NCI-H146 treated with DMSO at 0.1 percent for 48 hours (cell line): ENCODE measurements around the gene USP54.
"Not testable (repeated sequence)": the region's sequence is repeated elsewhere in the genome, so short reads cannot be mapped to it uniquely, and the experiment has no call there.

Experiments
- DNase-seq: peaks from one replicate; lab custom pipeline; 2025; ENCODE audit not compliant: unreplicated experiment; lab: John Stamatoyannopoulos, UW

USP54 gene

GRCh38 chr10:73590881-73591799 is at the start of gene USP54:
Gene USP54 (minus strand): TSS chr10:73591342. CDS start chr10:73575658, 15,684 bp downstream.
- DNase-seq: no peak

GRCh38 chr10:73639286-73639685 is 48.1 kb upstream of the USP54 start:
- no peak for DNase-seq

GRCh38 chr10:73635781-73636180 is 44.6 kb upstream of the USP54 start:
- no peak for DNase-seq

GRCh38 chr10:73634421-73634820 is 43.3 kb upstream of the USP54 start:
- DNase-seq: no peak

- no peak for DNase-seq
Measured at GRCh38 chr10:73629165-73629564, 38.0 kb upstream of the USP54 start.

GRCh38 chr10:73628405-73628804 is 37.3 kb upstream of the USP54 start:
- no peak for DNase-seq

GRCh38 chr10:73627300-73627699 is 36.2 kb upstream of the USP54 start:
- DNase-seq: no peak

- peak; percentile 91 for DNase-seq
Measured at GRCh38 chr10:73625884-73626752, 35.0 kb upstream of the USP54 start.

GRCh38 chr10:73625004-73625883 is 34.1 kb upstream of the USP54 start:
- peak; percentile 47 for DNase-seq

GRCh38 chr10:73623056-73623455 is 31.9 kb upstream of the USP54 start:
- DNase-seq: no peak

- DNase-seq: not testable (repeated sequence)
Measured at GRCh38 chr10:73620974-73621373, 29.8 kb upstream of the USP54 start.

- DNase-seq: not testable (repeated sequence)
Measured at GRCh38 chr10:73617143-73617542, 26.0 kb upstream of the USP54 start.

GRCh38 chr10:73614720-73615119 is 23.6 kb upstream of the USP54 start:
- no peak for DNase-seq

- DNase-seq: no peak
Measured at GRCh38 chr10:73609116-73609515, 18.0 kb upstream of the USP54 start.

- no peak for DNase-seq
Measured at GRCh38 chr10:73601486-73601921, 10.4 kb upstream of the USP54 start.

GRCh38 chr10:73597346-73597745 is 6.2 kb upstream of the USP54 start:
- no peak for DNase-seq

- DNase-seq: no peak
Measured at GRCh38 chr10:73593812-73594211, 2.7 kb upstream of the USP54 start.

- no peak for DNase-seq
Measured at GRCh38 chr10:73593110-73593509, 2.0 kb upstream of the USP54 start.

- DNase-seq: peak; percentile 47
Measured at GRCh38 chr10:73591935-73592699, 975 bp upstream of the USP54 start.

- DNase-seq: no peak
Measured at GRCh38 chr10:73589563-73590126, 1.5 kb downstream of the USP54 start.
